Measurements from ENCODE around the gene PLA2G2C. TPM values are rescaled to one million over a fixed set of nuclear protein-coding genes. Genes with fewer than 3 reads are reported as not detected.

The PLA2G2C gene
- total and polyA plus RNA-seq, 4 experiments from 2014 or later, result not detected

DNA sequence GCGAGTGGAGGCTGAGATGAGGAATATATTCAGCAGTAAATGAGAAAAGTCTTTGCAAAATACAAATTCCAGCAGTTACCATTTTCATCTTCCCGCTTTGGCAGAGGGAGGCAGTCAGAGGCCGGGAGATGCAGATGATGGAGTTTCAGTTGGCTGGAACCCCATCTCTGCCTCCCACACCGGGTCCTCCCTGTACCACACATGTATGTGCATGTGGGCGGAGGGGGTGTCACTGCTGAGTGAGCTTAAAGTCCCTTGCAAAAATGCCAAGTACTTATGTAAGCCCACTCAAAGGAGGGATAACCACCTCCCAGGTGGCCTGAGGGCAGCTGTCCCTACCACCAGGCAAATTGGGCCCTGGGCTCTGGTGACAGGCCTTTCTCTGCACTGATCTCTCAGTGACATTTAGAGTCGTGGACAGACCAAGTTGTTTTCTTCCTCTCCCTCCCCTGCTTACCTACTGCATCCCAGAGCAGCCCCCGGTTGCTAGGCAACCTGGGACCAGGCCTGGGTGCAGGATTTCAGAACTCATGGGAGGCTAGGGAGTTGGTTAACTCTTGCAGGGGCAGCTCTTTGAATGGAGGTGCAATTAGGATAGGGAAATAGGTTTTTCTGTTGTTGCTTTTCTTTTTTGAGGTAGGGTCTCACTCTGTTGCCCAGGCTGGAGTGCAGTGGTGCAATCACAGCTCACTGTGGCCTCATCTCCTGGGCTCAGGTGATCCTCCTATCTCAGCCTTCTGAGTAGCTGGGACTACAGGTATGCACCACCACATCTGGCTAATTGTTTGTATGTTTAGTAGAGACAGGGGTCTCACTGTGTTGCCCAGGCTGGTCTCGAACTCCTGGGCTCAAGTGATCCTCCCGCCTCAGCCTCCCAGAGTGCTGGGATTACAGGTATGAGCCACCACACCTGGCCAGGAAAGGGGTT, 17.5 kb downstream of the PLA2G2C start:
- peaks cover 0 to 23% (median 14%) of the 10 kb centered on the region in 8 donors for H3K9me3 Mint-ChIP-seq
- H3K36me3 Mint-ChIP-seq, result peaks cover 5 to 8% of the 10 kb centered on the region in 2 donors
- Histone ChIP-seq H3K9me3 (ENCODE audit: control insufficient read depth in 1 of 2, low read length in 2 of 2) (peaks cover 0 to 6% of the 10 kb centered on the region in 2 donors), H3K4me1 (ENCODE audit: insufficient read depth, low read length) (peaks cover 6% of the 10 kb centered on the region), H3K36me3 (ENCODE audit: insufficient read depth, low read length) (no peaks in the 10 kb centered on the region), H3K27me3 (ENCODE audit: insufficient read depth, low read length) (no peaks in the 10 kb centered on the region), H3K4me3 (ENCODE audit: low read length in 2 of 2) (no peak overlapping the region), H3K27ac (ENCODE audit: low read depth, low read length) (no peak overlapping the region)
- intact Hi-C loops (cut with micrococcal nuclease), result no loop called here
- peak overlapping the region in 1 of 7 donors; percentile 63 for H3K27ac Mint-ChIP-seq
- H3K27me3 Mint-ChIP-seq, result peaks cover 3 to 5% of the 10 kb centered on the region in 2 donors
- POLR2A ChIA-PET (ENCODE audit: partially characterized antibody), result no interaction called here
- H3K4me3 Mint-ChIP-seq, result no peak overlapping the region
- DNase-seq, result no peak
- H3K4me1 Mint-ChIP-seq, result peaks cover 2 to 10% (median 6%) of the 10 kb centered on the region in 4 donors
- CTCF ChIA-PET (ENCODE audit: partially characterized antibody), result no interaction called here

- CTCF ChIA-PET (ENCODE audit: partially characterized antibody), result interaction anchor here (1.4 to 2.8 kb wide), 2 partner anchors 15 to 29 kb away, joined by 4 to 19 read pairs; no protein-coding TSS in a partner anchor
- H3K27me3 ChIP-seq (ENCODE audit: insufficient read depth, low read length), result no peaks in the 10 kb centered on the region
- no peak for DNase-seq
- peaks cover 6% of the 10 kb centered on the region for H3K4me1 ChIP-seq (ENCODE audit: insufficient read depth, low read length)
- H3K36me3 ChIP-seq (ENCODE audit: insufficient read depth, low read length), result no peaks in the 10 kb centered on the region
- H3K4me3 Mint-ChIP-seq, result no peak overlapping the region
- no peak overlapping the region for H3K4me3 ChIP-seq (ENCODE audit: low read length in 2 of 2)
- POLR2A ChIA-PET (ENCODE audit: partially characterized antibody), result no interaction called here
- H3K27ac ChIP-seq (ENCODE audit: low read depth, low read length), result no peak overlapping the region
- H3K27me3 Mint-ChIP-seq, result peaks cover 3 to 5% of the 10 kb centered on the region in 2 donors
- peak overlapping the region in 1 of 7 donors; percentile 56 for H3K27ac Mint-ChIP-seq
- peaks cover 0 to 6% of the 10 kb centered on the region in 2 donors for H3K9me3 ChIP-seq (ENCODE audit: control insufficient read depth in 1 of 2, low read length in 2 of 2)
- H3K9me3 Mint-ChIP-seq, result peaks cover 0 to 40% (median 24%) of the 10 kb centered on the region in 8 donors
- H3K36me3 Mint-ChIP-seq, result peaks cover 17 to 20% of the 10 kb centered on the region in 2 donors
- intact Hi-C loops (cut with micrococcal nuclease), result no loop called here
- peaks cover 2 to 8% (median 5%) of the 10 kb centered on the region in 4 donors for H3K4me1 Mint-ChIP-seq
Measured at GRCh38 chr1:20167126-20167525, 19.2 kb downstream of the PLA2G2C start.

DNA sequence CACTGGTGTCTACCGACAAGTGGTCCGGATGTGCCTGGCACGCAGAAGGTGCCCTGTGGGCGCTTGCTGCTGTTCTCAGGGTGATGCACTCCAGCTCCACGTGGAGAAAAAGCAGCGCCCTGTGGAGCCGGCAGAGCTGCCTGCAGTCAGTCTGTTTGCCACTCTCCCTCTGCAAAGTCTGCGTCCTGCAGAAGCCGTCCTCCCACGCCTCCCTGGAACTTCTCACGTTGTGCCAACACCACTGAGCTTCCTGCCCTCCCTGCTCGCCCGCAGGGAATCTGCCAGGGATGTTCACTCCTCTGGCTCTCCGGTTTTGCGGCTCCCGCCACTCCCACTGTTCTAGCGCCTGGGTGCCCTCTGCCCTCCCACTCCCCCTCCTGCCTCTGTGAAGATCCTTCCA, 20.3 kb downstream of the PLA2G2C start:
- Mint-ChIP-seq H3K4me3 (no peak overlapping the region), H3K27me3 (peaks cover 3 to 5% of the 10 kb centered on the region in 2 donors), H3K9me3 (peaks cover 0 to 51% (median 34%) of the 10 kb centered on the region in 8 donors), H3K36me3 (peaks cover 20 to 23% of the 10 kb centered on the region in 2 donors), H3K4me1 (peaks cover 0 to 1% (median 0%) of the 10 kb centered on the region in 4 donors), H3K27ac (no peak overlapping the region)
- DNase-seq, result no peak
- Histone ChIP-seq H3K27me3 (ENCODE audit: insufficient read depth, low read length) (no peaks in the 10 kb centered on the region), H3K4me1 (ENCODE audit: insufficient read depth, low read length) (peaks cover under 1% of the 10 kb centered on the region), H3K9me3 (ENCODE audit: control insufficient read depth in 1 of 2, low read length in 2 of 2) (peaks cover 0 to 8% of the 10 kb centered on the region in 2 donors), H3K36me3 (ENCODE audit: insufficient read depth, low read length) (no peaks in the 10 kb centered on the region), H3K4me3 (ENCODE audit: low read length in 2 of 2) (no peak overlapping the region), H3K27ac (ENCODE audit: low read depth, low read length) (no peak overlapping the region)
- POLR2A ChIA-PET (ENCODE audit: partially characterized antibody), result no interaction called here
- intact Hi-C loops (cut with micrococcal nuclease), result no loop called here
- CTCF ChIA-PET (ENCODE audit: partially characterized antibody), result interaction anchor here (1.4 to 2.8 kb wide), 2 partner anchors 14 to 30 kb away, joined by 4 to 19 read pairs; no protein-coding TSS in a partner anchor

GRCh38 chr1:20165522-20165951, 20.8 kb downstream of the PLA2G2C start:
- H3K27ac ChIP-seq (ENCODE audit: low read depth, low read length), result no peak overlapping the region
- intact Hi-C loops (cut with micrococcal nuclease), result no loop called here
- no peak overlapping the region for H3K4me3 ChIP-seq (ENCODE audit: low read length in 2 of 2)
- CTCF ChIA-PET (ENCODE audit: partially characterized antibody), result interaction anchor here (2.8 kb wide), 1 partner anchor 31 kb away, joined by 19 read pairs; no protein-coding TSS in a partner anchor
- H3K36me3 ChIP-seq (ENCODE audit: insufficient read depth, low read length), result no peaks in the 10 kb centered on the region
- POLR2A ChIA-PET (ENCODE audit: partially characterized antibody), result no interaction called here
- H3K27me3 ChIP-seq (ENCODE audit: insufficient read depth, low read length), result no peaks in the 10 kb centered on the region
- Mint-ChIP-seq H3K27me3 (peaks cover 3 to 5% of the 10 kb centered on the region in 2 donors), H3K4me1 (peaks cover 0 to 1% (median 0%) of the 10 kb centered on the region in 4 donors), H3K9me3 (peaks cover 0 to 56% (median 38%) of the 10 kb centered on the region in 8 donors), H3K27ac (no peak overlapping the region), H3K4me3 (no peak overlapping the region), H3K36me3 (peaks cover 20 to 25% of the 10 kb centered on the region in 2 donors)
- no peak for DNase-seq
- H3K9me3 ChIP-seq (ENCODE audit: control insufficient read depth in 1 of 2, low read length in 2 of 2), result peaks cover 0 to 12% of the 10 kb centered on the region in 2 donors
- H3K4me1 ChIP-seq (ENCODE audit: insufficient read depth, low read length), result no peaks in the 10 kb centered on the region

DNA sequence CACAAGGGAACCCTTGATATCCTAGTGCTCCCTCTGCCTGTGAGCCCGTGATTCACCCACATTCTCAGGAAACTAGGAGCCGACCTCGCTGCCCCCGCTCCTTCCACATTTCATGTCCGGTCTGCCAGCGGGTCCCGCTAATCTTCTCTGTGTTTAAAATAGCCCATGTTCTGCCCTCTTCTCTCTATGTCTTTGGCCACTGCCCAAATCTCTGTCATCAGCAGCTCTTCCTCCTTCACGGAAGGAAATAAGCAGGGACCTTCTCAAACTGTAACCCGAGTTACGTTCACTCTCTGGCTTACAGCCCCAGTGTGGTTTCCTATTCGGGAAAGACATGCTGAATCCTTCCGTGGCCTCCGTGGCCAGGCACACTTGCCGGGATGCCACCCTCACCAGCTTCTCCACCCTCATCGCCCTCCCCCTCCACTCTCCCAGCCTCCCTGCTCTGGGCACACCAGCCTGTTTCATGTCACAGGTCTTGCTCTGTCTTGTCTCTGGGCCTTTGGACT, 21.6 kb downstream of the PLA2G2C start:
- H3K9me3 Mint-ChIP-seq, result peaks cover 0 to 64% (median 46%) of the 10 kb centered on the region in 8 donors
- intact Hi-C loops (cut with micrococcal nuclease), result no loop called here
- POLR2A ChIA-PET (ENCODE audit: partially characterized antibody), result no interaction called here

GRCh38 chr1:20160034-20160433, 26.3 kb downstream of the PLA2G2C start:
- H3K27me3 ChIP-seq (ENCODE audit: insufficient read depth, low read length), result no peaks in the 10 kb centered on the region
- peaks cover 1% of the 10 kb centered on the region for H3K4me1 ChIP-seq (ENCODE audit: insufficient read depth, low read length)
- no peak overlapping the region for H3K4me3 ChIP-seq (ENCODE audit: low read length in 2 of 2)
- ChIA-PET POLR2A (ENCODE audit: partially characterized antibody) (no interaction called here), CTCF (ENCODE audit: partially characterized antibody) (no interaction called here)
- Mint-ChIP-seq H3K4me1 (peaks cover 0 to under 1% (median under 1%) of the 10 kb centered on the region in 4 donors), H3K27me3 (peaks cover 0 to 3% of the 10 kb centered on the region in 2 donors), H3K9me3 (peaks cover 0 to 73% (median 54%) of the 10 kb centered on the region in 8 donors), H3K27ac (no peak overlapping the region), H3K36me3 (peaks cover 16 to 24% of the 10 kb centered on the region in 2 donors), H3K4me3 (no peak overlapping the region)
- intact Hi-C loops (cut with micrococcal nuclease), result no loop called here
- H3K9me3 ChIP-seq (ENCODE audit: control insufficient read depth in 1 of 2, low read length in 2 of 2), result peaks cover 0 to 6% of the 10 kb centered on the region in 2 donors
- H3K27ac ChIP-seq (ENCODE audit: low read depth, low read length), result no peak overlapping the region
- H3K36me3 ChIP-seq (ENCODE audit: insufficient read depth, low read length), result no peaks in the 10 kb centered on the region
- no peak for DNase-seq

More for the DNA sequence above, 21.6 kb downstream of the PLA2G2C start:
- peaks cover 0 to 12% of the 10 kb centered on the region in 2 donors for H3K9me3 ChIP-seq (ENCODE audit: control insufficient read depth in 1 of 2, low read length in 2 of 2)
- no peak overlapping the region for H3K27ac Mint-ChIP-seq
- H3K27me3 ChIP-seq (ENCODE audit: insufficient read depth, low read length), result no peaks in the 10 kb centered on the region
- no peaks in the 10 kb centered on the region for H3K36me3 ChIP-seq (ENCODE audit: insufficient read depth, low read length)
- no peak overlapping the region for H3K4me3 ChIP-seq (ENCODE audit: low read length in 2 of 2)
- H3K4me1 Mint-ChIP-seq, result peaks cover 0 to 1% (median 0%) of the 10 kb centered on the region in 4 donors
- peaks cover 20 to 28% of the 10 kb centered on the region in 2 donors for H3K36me3 Mint-ChIP-seq
- H3K27me3 Mint-ChIP-seq, result peaks cover 3 to 5% of the 10 kb centered on the region in 2 donors
- DNase-seq, result no peak
- CTCF ChIA-PET (ENCODE audit: partially characterized antibody), result interaction anchor here (2.8 kb wide), 1 partner anchor 31 kb away, joined by 19 read pairs; no protein-coding TSS in a partner anchor
- no peak overlapping the region for H3K27ac ChIP-seq (ENCODE audit: low read depth, low read length)
- H3K4me3 Mint-ChIP-seq, result no peak overlapping the region
- H3K4me1 ChIP-seq (ENCODE audit: insufficient read depth, low read length), result no peaks in the 10 kb centered on the region

Measured in CD4-positive, alpha-beta memory T cell (primary cell).